ENCODE data around the gene STN1.

DNA sequence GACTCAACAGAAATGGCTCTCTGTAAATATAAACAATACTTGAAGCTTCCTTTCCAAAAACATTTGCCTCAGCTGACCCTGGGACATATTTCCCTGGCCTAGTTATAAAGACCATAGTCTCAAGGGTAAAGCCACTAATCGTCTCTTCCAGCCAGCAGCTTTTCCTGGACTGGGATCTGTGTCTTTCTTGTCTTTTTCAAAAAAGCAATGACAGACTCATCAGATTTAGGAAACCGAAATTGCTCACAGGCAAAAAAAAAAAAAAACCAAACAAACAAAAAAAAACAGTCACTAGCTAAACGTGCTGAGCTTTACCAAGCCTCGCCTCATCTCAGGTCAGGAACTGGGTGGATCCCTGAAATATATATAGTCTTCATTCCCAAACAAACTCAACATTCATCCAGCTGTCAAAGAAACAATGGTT lies 23.5 kb downstream of the STN1 start:
- TF ChIP-seq, protein P1, sequence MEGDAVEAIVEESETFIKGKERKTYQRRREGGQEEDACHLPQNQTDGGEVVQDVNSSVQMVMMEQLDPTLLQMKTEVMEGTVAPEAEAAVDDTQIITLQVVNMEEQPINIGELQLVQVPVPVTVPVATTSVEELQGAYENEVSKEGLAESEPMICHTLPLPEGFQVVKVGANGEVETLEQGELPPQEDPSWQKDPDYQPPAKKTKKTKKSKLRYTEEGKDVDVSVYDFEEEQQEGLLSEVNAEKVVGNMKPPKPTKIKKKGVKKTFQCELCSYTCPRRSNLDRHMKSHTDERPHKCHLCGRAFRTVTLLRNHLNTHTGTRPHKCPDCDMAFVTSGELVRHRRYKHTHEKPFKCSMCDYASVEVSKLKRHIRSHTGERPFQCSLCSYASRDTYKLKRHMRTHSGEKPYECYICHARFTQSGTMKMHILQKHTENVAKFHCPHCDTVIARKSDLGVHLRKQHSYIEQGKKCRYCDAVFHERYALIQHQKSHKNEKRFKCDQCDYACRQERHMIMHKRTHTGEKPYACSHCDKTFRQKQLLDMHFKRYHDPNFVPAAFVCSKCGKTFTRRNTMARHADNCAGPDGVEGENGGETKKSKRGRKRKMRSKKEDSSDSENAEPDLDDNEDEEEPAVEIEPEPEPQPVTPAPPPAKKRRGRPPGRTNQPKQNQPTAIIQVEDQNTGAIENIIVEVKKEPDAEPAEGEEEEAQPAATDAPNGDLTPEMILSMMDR (IDR thresholded peaks at IDR 0.05), result no peak
- no peak for TF ChIP-seq POLR2A (IDR thresholded peaks at IDR 0.05)

All from Peyer's patch (tissue), 4 donors.